HUES64 (cell line): ENCODE results near the gene PCK1.

Source experiments
- H3K27ac ChIP-seq: 2 replicates; pipeline ENCODE4 v1.7.0; 2013; ENCODE audit warnings: low read depth, low read length, inconsistent platforms
- H3K27me3 ChIP-seq: 2 replicates; pipeline ENCODE4 v1.6.1; 2013; ENCODE audit warnings: mild to moderate bottlenecking, low read length; ENCODE audit not compliant: insufficient read depth
- H3K36me3 ChIP-seq: 2 replicates; pipeline ENCODE4 v1.6.1; 2013; ENCODE audit warnings: mild to moderate bottlenecking, low read length; ENCODE audit not compliant: insufficient read depth
- H3K4me1 ChIP-seq: 2 replicates; pipeline ENCODE4 v1.6.1; 2013; ENCODE audit warnings: mild to moderate bottlenecking, low read length, moderate library complexity; ENCODE audit not compliant: insufficient read depth
- H3K4me3 ChIP-seq: 2 replicates; pipeline ENCODE4 v1.5.1; 2013; ENCODE audit warnings: mild to moderate bottlenecking, low read length, moderate library complexity
- H3K9ac ChIP-seq: 2 replicates; pipeline ENCODE4 v1.6.1; 2013; ENCODE audit warnings: mild to moderate bottlenecking, low read depth, low read length
- H3K9me3 ChIP-seq: 2 replicates; pipeline ENCODE4 v1.6.1; 2013; ENCODE audit warnings: low read depth, low read length; ENCODE audit not compliant: insufficient read depth
- WGBS: fragments of 150-250, 120-280 bp; methylation state at CpG from one replicate; pipeline ENCODE4 v1.1.7; 2013; ENCODE audit warnings: missing lambda C conversion rate; 5-methylcytosine and 5-hydroxymethylcytosine counted together

PCK1 gene

DNA sequence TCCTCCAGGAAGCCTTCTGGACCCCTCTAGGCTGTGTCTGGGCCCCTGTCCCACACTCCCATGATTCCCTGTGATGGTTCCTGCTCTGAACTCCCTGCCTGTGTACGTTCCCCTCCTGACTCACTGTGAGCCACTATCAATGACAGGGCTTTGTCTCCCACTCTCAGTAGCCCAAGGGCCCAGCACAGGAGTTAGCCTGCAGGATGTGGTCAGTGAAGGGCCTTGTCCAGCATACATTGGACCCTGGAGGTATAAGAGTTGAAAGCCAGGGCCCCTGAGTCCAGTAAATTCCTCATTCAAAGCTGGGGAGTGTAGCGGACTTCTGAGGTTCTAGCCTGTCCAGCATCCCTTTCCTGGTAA is 40.3 kb downstream of the PCK1 start:
- H3K9me3 ChIP-seq = no peaks in the 10 kb centered on the region
- no peaks in the 10 kb centered on the region for H3K4me1 ChIP-seq
- H3K9ac ChIP-seq = no peak overlapping the region
- no peaks in the 10 kb centered on the region for H3K27me3 ChIP-seq
- no peak overlapping the region for H3K27ac ChIP-seq
- H3K4me3 ChIP-seq = no peak overlapping the region
- WGBS = 93% methylated on average over 2 of the region's 2 CpGs
- H3K36me3 ChIP-seq = no peaks in the 10 kb centered on the region

DNA sequence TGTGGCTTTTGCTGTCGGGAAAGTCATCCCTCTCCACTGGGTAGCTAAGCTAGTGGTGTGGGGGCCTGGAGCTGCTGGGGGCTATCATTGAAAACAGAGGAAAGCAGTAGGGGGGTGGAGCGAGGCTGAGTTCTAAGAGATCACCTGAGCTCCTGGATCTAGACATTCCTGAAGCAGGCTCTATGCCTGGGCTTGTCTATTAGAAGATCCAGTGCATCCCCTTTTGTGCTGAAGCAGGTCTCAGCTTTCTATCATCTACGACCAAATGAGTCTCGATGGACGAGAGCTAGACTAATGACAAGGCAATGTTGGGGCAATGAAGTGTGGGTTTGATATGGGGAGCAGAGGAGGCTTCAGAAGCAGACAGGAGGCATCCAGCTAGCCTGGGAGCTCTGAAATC is 40.8 kb downstream of the PCK1 start:
- no peaks in the 10 kb centered on the region for H3K27me3 ChIP-seq
- H3K36me3 ChIP-seq = no peaks in the 10 kb centered on the region
- no peaks in the 10 kb centered on the region for H3K9me3 ChIP-seq
- H3K4me3 ChIP-seq = no peak overlapping the region
- WGBS = 83% methylated on average over 5 of the region's 5 CpGs
- no peaks in the 10 kb centered on the region for H3K4me1 ChIP-seq
- no peak overlapping the region for H3K27ac ChIP-seq
- H3K9ac ChIP-seq = no peak overlapping the region

DNA sequence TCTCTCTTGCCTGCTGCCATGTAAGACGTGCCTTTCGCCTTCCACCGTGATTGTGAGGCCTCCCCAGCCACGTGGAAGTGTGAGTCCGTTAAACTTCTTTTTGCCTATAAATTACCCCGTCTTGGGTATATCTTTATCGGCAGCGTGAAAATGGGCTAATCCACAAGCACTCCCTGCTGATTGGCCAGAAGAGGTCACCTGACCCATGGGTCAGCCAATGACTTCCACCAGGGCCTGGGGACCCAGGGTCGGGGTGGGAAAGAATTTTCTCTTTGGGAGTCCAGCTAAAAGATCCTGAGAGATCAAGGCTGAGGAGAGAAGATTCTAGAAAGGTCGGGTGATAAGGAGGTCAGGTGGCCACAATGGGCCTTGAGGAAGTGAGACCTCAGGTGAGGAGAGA is 42.2 kb downstream of the PCK1 start:
- Histone ChIP-seq H3K36me3 (no peaks in the 10 kb centered on the region), H3K27ac (no peak overlapping the region), H3K4me3 (no peak overlapping the region), H3K27me3 (no peaks in the 10 kb centered on the region), H3K4me1 (no peaks in the 10 kb centered on the region), H3K9me3 (no peaks in the 10 kb centered on the region), H3K9ac (no peak overlapping the region)
- WGBS = 90% methylated on average over 10 of the region's 10 CpGs

DNA sequence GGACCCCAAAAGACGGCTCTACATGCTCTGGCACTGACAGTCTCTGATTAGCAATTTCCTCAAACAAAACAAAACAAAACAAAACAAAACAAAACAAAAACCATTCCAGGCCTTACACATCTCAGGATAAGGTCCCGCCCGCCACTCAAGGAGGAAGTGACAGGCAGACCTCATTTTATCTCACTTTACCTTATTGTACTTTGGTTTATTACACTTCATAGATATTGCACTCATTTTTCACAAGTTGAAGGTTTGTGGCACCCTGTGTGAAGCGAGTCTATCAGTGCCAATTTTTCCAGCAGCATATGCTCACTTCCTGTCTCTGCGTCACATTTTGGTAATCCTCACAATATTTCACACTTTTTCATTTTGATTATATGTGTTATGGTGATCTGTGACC is 44.1 kb downstream of the PCK1 start:
- H3K9me3 ChIP-seq = no peaks in the 10 kb centered on the region
- 86% methylated on average over 4 of the region's 5 CpGs for WGBS
- H3K9ac ChIP-seq = no peak overlapping the region
- no peak overlapping the region for H3K4me3 ChIP-seq
- no peaks in the 10 kb centered on the region for H3K36me3 ChIP-seq
- no peak overlapping the region for H3K27ac ChIP-seq
- no peaks in the 10 kb centered on the region for H3K4me1 ChIP-seq
- no peaks in the 10 kb centered on the region for H3K27me3 ChIP-seq

DNA sequence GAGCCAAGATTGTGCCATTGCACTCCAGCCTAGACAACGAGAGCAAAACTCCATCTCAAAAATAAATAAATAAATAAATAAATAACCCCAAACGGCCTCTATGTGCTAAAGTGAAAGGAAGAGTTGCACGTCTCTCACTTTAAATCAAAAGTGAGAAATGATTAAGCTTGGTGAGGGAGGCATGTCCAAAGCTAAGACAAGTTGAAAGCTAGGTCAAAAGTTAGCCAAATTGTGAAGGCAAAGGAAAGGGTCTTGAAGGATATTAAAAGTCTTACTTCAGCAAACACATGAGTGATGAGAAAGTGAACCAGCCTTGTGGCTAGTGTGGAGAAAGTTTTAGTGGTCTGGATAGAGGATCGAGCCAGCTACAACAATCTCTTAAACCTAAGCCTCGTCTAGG is 45.0 kb downstream of the PCK1 start:
- 90% methylated on average over 4 of the region's 5 CpGs for WGBS
- H3K9me3 ChIP-seq = no peaks in the 10 kb centered on the region
- H3K9ac ChIP-seq = no peak overlapping the region
- no peaks in the 10 kb centered on the region for H3K4me1 ChIP-seq
- no peaks in the 10 kb centered on the region for H3K36me3 ChIP-seq
- H3K27ac ChIP-seq = no peak overlapping the region
- no peaks in the 10 kb centered on the region for H3K27me3 ChIP-seq
- no peak overlapping the region for H3K4me3 ChIP-seq

DNA sequence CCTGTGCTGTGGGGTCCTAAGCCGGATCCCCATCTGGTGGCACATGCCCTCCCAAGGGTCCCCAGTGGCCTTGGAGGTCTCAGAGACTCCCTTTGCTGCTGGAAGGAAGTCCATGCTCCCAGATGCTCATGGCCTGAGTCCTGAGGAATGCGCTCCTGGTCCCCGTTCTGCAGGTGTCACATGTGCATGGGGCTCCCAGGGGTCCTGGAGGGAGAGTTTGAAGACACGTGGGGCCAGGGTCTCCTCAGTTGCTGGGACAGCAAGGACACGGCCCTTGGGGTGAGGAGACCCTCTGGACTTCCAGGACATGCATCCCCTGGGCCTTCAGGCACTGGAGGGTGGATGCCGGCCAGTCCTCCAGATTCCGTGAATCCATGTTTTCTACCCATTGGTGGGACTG is 47.6 kb downstream of the PCK1 start:
- 81% methylated on average over 7 of the region's 7 CpGs for WGBS
- Histone ChIP-seq H3K4me1 (no peaks in the 10 kb centered on the region), H3K9me3 (no peaks in the 10 kb centered on the region), H3K4me3 (no peak overlapping the region), H3K27me3 (no peaks in the 10 kb centered on the region), H3K36me3 (no peaks in the 10 kb centered on the region), H3K9ac (no peak overlapping the region), H3K27ac (no peak overlapping the region)

DNA sequence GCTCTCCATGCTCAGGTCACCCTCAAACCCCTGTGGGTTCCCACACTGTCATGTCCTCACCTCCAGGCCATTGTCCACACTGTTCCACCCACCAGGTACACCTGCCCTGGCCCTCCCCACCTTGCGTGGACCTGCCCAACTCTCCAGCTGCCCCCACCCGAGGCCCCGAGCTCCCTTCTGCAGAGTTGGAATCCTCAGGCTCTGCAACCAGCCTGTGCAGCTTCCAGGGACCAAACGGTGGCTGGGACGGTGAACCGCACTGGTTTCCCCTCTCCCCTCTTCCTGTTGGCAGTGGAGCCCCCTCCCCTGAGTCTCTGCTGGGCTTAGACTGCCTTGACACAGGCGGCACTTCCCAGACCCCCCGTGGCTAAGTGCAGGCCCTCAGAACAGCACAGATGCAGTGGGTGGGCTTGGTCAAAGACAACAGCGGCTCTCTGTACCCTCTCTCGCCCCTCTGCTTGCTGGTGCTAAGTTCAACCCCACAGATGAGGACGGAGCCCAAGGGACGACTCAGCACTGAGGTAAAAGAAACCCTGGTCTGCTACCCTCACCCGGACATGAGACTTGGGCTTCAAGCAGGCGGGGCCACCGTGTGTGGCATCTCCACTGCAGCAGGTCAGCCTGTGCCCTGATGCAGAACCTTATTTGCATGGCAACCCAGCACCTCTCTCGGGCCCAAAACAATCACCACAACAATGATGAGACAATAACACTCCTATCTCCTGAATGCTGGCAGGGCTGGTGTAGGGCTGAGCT is 48.4 kb downstream of the PCK1 start:
- 77% methylated on average over 16 of the region's 16 CpGs for WGBS
- Histone ChIP-seq H3K9me3 (no peaks in the 10 kb centered on the region), H3K4me3 (no peak overlapping the region), H3K9ac (no peak overlapping the region), H3K4me1 (no peaks in the 10 kb centered on the region), H3K27me3 (no peaks in the 10 kb centered on the region), H3K27ac (no peak overlapping the region), H3K36me3 (no peaks in the 10 kb centered on the region)

DNA sequence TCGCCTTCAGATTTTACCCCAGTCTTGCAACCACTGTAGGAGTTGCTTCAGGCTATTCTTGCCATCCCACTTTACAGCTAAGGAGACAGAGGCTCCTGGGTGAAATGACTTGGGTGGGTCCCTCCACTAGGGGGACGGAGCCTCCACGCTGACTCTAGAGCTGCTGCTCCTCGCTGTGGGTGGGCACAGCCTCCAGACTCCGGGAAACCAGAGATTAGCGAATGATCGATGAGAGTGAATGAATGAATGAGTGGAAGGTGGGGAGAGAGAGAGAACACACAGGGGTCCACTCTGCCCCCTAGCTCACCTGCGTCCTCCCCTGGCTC is 48.9 kb downstream of the PCK1 start:
- H3K27me3 ChIP-seq = no peaks in the 10 kb centered on the region
- H3K36me3 ChIP-seq = no peaks in the 10 kb centered on the region
- WGBS = 85% methylated on average over 8 of the region's 8 CpGs
- no peak overlapping the region for H3K4me3 ChIP-seq
- H3K9ac ChIP-seq = no peak overlapping the region
- H3K4me1 ChIP-seq = no peaks in the 10 kb centered on the region
- H3K27ac ChIP-seq = no peak overlapping the region
- no peaks in the 10 kb centered on the region for H3K9me3 ChIP-seq

DNA sequence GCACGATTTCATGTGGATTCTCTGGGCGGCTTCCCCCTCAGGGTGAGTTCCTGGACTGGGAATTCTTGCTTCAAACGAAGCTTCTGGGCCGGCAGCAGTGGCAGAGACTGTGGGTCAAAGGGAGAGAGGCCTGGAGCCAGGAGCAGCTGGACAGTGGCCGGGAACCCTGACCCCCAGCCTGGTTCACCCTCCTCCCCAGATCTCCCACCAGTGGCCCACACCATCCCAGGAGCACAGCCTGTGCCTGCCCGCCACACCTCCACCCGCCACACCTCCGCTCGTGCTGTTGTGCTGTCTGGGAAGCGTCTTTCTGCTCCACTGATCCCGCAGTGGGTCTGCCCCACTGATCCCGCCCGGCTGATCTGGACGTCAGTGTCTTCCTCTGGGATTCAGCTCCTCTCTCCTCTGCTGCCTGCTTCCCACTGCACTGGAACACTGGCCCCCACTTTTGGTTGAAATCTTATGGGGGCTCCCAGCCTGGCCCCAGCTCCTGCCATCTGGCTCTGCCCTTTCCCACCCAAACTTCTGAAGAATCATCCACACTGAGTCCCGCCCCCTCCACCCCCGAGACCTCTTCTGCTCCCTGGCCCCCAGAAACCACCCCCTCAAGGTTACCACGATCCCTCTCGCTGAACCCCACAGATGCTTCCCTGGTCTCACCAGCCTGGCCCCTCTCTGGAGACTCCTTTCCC is 49.5 kb downstream of the PCK1 start:
- no peaks in the 10 kb centered on the region for H3K4me1 ChIP-seq
- H3K36me3 ChIP-seq = no peaks in the 10 kb centered on the region
- H3K9ac ChIP-seq = no peak overlapping the region
- no peak overlapping the region for H3K4me3 ChIP-seq
- H3K9me3 ChIP-seq = no peaks in the 10 kb centered on the region
- WGBS = 90% methylated on average over 18 of the region's 18 CpGs
- no peak overlapping the region for H3K27ac ChIP-seq
- H3K27me3 ChIP-seq = no peaks in the 10 kb centered on the region

DNA sequence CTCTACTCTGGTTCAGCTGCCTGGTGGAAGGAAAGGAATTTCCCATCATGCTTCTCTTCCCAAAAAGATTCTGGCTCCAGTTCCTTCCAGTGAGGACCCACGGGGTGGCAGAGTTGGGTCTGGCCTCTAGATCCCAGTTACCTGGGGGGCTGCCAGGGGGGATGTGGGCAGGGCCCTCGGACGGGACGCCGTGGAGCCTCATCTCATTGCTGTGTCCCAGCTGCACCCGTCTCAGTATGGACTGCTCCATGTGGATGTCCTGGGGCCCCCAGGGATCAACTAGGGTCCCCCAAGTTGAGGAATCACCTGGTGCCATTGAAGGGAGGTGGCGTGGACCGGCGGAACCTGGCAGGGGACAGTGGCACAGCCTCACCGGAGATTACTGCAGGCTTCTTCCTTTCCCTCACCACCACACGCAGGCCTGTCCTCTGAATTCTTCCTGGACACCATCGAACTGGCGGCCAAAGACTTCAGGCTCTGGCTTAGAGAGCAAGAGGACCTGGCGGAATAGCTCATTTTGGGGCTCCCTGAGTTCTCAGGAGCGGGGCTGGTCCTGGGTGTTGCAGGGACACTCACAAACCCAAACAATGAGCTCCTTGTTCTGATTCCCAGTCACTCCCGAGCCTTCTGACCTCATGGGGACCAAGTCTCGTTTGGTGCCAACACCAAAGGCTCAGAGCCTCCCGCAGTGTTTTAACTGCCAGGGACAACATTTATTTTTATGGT is 50.8 kb downstream of the PCK1 start:
- no peaks in the 10 kb centered on the region for H3K27me3 ChIP-seq
- no peaks in the 10 kb centered on the region for H3K9me3 ChIP-seq
- H3K9ac ChIP-seq = no peak overlapping the region
- H3K4me3 ChIP-seq = no peak overlapping the region
- 92% methylated on average over 17 of the region's 18 CpGs for WGBS
- no peaks in the 10 kb centered on the region for H3K36me3 ChIP-seq
- H3K4me1 ChIP-seq = no peaks in the 10 kb centered on the region
- no peak overlapping the region for H3K27ac ChIP-seq

DNA sequence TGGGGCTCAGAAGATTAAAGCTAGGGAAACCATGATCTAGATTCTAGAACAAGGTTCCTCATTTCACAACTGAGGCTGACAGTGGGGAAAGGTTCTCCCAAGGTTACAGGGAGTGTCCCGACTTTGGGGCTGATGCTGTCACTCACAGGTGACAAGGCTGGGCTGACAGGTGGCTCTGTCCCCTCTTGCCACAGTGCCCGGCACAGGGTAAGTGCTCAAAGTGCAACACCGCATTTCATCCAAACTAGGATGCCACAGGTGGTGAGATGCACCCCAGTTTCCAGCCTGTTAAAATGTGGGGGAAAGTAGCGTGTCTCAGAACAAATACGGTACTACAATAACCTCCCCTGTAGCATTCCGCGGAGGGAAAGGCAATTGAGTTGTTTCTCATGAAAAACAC is 51.5 kb downstream of the PCK1 start:
- Histone ChIP-seq H3K9ac (no peak overlapping the region), H3K4me3 (no peak overlapping the region), H3K4me1 (no peaks in the 10 kb centered on the region), H3K27me3 (no peaks in the 10 kb centered on the region), H3K9me3 (no peaks in the 10 kb centered on the region), H3K27ac (no peak overlapping the region), H3K36me3 (no peaks in the 10 kb centered on the region)
- WGBS = 94% methylated on average over 7 of the region's 7 CpGs
